ENCODE results near the gene ST6GALNAC3.

ST6GALNAC3 gene

DNA sequence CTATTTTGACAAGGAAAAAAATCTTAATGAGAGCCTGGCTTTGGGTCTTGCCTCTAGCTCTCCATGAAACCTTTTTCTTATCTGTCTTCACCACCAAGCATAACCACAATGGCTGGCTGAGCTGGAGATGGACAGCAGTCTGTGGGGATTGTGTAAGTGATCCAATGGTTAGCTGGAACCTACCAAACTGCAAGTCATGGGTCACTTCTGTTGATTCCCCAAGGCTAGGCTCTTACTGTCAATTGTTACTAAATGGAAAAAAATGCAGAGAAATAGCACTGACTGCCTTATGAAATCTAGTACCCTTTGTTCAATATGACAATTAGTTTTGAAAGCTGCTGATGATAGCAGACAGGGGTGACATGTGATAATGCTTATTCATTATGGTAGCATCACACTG is 359.0 kb downstream of the ST6GALNAC3 start:
- DNase-seq (ENCODE audit: low read depth) = no peak

DNA sequence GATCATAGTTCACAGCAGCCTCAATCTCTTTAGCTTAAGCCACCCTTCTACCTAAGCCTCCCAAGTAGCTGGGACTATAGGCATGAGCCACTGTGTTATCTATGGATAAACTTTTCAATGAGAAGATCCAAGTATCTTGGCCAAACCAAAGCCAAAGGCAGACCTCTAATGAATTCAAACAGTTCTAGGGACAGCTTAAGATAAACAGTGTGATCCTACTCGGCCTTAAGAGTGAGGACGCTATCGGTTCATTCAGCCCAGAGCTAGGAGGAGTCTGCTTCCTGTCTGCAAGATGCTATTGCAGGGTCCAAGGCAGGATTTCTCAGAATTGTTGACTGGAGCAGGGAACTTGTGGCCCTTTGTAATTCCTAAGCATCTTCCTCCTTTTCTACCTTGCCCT is 368.7 kb downstream of the ST6GALNAC3 start:
- DNase-seq (ENCODE audit: low read depth) = no peak

DNA sequence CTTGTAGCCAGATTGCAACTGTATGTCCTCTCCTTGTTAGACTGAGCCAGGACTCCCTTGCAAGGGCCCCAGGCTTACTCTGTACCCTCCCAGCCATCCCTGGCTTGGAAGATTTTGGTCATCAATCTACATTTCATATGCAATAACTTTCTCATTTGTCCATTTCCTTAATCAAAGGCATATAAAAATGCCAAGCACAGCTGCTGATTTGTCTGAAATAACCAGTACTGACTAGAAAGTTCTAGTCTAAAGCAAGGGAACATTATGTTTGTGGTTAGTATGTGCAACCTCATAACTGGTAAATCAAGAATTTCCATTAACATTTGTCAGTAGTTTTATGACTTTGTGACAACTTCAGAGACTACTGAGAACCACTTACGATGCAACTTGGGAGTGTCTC is 370.2 kb downstream of the ST6GALNAC3 start:
- DNase-seq (ENCODE audit: low read depth) = no peak

DNA sequence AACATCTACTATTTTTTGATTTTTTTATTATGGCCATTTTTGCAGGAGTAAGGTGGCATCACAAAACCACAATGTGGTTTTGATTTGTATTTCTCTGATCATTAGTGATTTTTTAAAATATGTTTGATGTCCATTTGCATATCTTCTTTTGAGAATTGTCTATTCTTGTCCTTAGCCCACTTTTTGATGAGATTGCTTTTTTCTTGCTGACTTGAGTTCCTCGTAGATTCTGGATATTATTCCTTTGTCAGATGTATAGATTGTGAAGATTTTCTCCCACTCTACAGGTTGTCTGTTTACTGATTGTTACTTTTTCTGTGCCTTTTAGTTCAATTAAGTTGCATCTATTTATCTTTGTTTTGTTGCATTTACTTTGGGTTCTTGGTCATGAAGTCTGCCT is 375.7 kb downstream of the ST6GALNAC3 start:
- no peak for DNase-seq (ENCODE audit: low read depth)

DNA sequence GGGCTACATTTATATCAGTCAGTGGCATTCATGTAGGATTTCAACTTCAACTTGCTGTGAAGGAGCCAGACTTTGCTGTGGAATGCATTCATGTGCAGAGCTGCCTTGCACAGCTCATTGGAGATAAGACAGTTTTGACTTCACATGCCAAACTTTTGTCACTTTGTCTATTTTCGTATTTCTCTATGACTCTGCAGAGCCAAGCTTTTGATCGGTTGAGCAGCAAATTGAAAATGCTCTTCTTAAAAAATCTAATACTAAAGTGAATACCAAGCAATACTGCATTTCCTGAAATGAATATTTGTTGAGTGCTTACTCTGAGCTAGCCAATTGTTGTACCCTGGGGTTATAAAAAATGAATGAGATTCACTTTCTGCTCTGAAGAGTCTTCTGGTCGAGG is 388.7 kb downstream of the ST6GALNAC3 start:
- DNase-seq (ENCODE audit: low read depth) = no peak

DNA sequence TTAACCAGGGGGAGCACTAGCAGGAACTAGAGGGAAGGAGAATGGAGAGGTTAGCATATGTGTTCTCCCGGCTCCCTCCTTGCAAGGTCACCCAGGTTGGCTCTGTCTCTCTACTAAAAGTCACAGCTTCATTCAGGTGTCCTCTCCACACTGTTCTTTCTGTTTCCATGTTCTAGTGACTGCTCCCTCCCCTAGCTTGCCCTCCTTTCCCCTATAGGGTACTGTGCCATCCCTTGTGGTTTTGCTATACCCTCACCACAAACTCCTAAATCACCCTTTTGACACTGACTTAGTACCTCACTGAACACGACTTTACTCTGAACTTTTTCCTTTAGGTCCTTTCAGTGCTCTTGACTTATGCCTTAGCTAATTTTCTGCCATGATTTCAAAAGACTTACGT is 389.3 kb downstream of the ST6GALNAC3 start:
- DNase-seq (ENCODE audit: low read depth) = no peak

DNA sequence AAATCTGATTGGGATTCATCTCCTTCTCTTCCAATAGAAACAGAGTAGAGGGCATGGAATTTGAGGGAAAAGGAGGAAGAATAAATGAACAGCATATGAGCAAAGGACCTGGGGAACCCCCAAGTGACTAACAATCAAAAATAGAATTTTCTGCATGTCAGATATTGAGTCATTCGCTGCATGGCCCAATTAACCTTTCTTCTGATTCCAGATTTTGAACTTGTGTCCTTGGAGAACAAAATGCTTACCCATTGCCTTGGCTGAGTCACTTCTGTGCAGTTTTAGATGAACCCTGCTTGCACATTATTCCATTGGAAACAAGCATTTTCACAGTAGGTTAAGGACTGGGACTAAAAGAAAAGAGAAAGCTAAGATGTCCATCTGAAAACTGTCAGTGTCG is 390.5 kb downstream of the ST6GALNAC3 start:
- no peak for DNase-seq (ENCODE audit: low read depth)

DNA sequence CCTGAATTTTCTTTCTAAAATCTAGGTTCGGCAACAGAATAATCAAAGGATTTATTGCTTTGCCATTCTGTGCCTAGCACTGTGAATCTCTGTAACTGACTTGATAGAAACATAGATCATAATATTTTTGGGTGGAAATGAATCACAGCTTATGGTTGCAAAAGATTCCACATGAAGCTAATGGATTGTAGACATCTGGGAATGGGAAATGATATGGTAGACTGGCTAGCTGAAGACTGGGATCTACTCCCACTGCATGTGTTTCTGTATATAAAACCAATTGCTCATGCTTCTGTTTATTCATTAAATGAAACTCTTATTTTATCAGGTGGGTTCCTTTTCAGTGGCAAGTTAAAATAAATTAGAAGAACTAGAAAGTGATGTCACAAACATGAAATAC is 395.6 kb downstream of the ST6GALNAC3 start:
- no peak for DNase-seq (ENCODE audit: low read depth)

DNA sequence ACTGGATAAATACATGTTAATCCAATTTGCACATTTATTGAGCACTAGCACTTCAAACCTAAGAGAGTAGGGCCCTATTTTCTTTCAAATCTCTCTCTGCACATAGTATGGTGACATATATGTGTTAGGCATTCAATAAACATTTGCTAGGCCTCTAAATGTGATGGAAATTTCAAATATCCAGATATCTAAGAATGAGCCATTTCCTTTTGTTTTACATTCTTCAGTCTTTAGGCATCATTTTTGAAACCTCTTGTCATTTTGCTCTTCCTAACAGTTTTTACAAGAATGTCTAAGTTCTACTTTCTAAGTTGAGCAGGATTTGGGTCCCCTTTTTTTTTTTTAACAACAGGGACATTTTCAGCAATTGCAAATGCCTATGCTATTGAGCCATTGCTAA is 397.0 kb downstream of the ST6GALNAC3 start:
- DNase-seq (ENCODE audit: low read depth) = no peak

DNA sequence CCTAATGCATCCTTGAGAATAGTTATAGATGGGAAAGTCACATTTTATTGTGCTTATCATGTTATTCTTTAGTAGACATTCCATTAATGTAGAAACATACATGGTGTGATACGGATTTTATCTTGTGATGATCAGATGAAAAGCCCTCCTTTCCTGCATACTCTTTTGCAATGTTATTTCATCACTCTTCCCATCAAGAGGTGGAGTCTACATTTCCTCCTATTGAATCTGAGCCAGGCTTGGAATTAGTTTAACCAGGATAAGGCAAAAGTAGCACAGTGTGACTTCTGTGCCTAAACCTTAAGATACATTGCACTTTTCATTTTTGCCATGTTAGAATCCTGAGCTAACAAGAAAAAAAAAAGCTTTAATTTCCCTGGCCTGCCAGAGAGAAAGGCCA is 399.0 kb downstream of the ST6GALNAC3 start:
- no peak for DNase-seq (ENCODE audit: low read depth)

DNA sequence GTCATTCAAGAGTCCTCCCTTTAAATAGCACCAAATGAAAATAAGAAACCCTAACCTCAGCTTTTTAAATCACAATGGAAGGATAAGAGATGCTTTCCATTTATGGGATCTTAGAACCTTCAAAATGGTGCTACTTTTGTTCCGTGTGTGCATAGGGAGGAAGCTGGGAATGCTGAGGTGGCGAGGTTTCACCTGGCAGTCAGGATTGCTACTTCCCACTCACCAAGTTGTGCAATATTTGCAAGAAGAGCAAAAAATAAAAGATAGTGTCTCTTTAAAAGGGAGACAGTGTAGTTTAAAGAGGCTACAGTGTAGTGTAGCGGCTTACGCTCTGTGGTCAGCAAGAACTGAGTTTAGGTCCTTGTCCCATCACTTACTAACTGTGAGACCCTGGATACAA is 400.4 kb downstream of the ST6GALNAC3 start:
- DNase-seq (ENCODE audit: low read depth) = no peak

DNA sequence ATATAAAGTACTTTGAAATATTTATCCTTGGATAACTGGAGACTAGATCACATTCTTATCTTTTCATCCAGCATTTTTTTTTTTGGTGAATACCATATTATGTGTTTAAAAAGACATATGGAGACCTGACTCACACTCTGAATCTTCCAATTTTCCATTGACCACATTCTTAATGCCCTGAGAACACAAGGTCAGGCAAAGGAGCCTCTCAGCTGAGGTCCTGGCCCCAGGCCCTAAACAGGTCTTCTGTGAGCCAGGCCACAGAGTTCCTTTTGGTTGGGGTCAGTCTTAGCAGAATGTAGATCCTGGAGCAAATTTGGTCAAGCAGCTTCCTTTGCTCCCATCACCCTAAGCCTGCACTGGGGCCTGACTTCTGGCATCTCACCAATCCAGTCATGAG is 402.6 kb downstream of the ST6GALNAC3 start:
- DNase-seq (ENCODE audit: low read depth) = no peak

DNA sequence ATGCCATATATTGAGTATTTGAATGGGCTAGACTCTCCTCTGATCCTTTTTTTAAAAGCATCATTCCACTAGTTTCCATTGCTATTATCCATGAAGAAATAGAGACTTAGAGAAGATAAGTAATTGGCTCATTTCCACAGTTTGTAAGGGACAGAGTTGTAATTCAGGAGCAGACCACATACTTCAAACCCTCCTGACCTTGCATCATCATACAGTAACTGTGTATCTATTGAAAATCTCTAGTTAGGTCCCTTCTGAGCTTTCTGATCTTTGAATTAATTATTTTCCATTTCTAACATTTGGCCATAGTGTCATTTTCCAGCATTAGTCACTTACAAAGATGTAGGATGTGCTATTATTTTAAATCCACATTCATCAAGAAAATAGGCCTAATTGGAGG is 406.3 kb downstream of the ST6GALNAC3 start:
- no peak for DNase-seq (ENCODE audit: low read depth)

DNA sequence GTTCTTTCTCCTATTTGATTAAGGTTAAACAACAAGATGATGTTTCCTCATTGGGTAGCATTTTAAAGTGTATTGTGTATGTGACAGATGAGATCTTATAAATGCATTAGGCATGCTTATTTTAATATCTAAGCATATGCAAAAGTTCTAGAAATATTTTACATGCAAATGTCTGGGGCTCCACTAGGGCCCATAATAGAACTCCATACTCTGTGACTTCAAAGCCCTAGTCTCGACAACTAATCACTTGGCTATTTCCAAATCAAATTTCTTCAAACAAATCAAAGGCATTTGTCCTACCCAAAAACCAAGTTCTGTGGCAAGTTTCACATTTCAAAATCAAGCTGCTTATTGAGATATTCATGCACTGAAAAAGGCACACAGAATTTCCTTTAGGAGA is 407.1 kb downstream of the ST6GALNAC3 start:
- no peak for DNase-seq (ENCODE audit: low read depth)

DNA sequence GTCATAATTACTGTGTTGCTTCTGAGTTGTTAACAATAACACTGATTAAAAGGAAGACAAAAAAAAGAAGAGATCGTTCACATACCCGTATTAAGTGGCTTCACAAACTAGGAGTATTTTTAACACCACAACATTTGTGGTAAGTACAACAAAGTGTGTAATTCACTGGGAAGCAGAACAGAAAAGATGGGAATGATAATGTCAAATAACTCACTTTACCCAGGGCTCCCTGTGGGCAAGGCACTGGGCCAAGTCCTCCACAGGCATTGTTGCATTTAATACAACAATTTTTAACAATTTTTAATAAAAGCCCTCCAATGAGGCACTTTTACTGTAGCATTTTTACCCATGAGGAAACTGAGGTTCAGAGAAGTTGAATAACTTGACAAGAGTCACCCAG is 407.7 kb downstream of the ST6GALNAC3 start:
- DNase-seq (ENCODE audit: low read depth) = no peak

DNA sequence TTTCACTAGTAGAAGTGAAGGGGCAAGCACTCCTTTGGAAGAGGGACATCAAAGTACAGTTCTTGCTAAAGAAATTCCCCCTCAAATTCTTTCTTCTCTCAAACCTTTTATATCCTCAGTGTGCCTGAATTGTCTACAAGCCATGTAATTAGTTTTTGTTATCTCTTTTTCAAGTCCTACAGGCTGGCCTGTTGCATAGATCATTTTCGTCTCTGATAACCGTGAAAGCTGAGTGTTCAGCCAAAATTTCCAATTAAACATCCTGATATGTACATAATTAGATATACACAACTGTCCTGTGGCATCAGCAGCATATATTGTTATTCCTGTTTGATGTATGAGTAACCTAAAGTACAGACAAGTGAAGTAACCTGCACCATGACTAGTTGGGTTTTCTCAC is 417.2 kb downstream of the ST6GALNAC3 start:
- no peak for DNase-seq (ENCODE audit: low read depth)

DNA sequence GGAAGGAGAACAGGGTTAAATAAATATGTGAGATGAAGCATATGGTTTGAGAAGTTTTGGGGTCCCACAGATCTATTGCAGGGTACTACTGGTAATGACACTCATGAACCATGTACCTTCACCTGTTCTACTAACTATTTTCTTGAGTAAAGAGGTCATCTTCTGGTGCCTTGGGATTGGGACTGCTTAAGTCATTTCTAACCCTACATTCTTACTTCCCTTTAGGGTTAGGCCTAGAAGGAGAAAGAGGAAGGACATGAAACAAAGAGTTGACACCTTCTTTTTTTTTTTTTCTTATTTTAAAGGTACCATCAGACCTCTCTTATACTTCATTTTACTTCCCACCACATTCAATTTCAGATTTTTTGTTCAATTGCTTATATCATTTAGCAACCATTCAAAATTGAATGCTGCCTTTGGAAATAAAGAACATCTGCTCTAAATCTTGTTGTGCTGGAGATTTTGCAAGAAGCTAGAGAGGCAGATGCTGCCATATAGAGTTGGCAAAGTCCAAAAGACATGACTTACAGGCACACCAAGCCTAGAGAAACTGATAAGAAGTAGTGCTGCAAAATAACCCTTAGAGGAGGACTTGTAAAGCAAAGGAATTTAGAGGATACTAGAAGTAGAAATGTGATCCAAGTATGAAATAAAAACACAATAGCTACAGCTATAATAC is 418.3 kb downstream of the ST6GALNAC3 start:
- DNase-seq (ENCODE audit: low read depth) = no peak

DNA sequence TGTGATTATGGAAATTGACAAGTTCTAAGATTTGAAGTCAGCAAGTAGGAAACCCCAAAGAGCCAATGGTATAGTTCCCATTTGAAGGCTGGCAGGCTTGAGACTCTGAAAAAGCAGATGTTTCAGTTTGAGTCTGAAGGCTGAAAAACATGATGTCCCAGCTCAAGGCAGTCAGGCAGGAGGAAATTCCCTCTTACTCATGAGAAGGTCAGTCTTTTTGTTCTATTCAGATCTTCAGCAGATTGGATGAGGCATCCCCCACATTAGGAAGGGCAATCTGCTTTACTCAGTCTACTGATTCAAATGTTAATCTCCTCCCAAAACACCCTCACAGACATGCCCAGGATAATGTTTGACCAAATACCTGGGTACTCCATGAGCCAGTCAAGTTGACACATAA is 420.3 kb downstream of the ST6GALNAC3 start:
- DNase-seq (ENCODE audit: low read depth) = peak; percentile 1

DNA sequence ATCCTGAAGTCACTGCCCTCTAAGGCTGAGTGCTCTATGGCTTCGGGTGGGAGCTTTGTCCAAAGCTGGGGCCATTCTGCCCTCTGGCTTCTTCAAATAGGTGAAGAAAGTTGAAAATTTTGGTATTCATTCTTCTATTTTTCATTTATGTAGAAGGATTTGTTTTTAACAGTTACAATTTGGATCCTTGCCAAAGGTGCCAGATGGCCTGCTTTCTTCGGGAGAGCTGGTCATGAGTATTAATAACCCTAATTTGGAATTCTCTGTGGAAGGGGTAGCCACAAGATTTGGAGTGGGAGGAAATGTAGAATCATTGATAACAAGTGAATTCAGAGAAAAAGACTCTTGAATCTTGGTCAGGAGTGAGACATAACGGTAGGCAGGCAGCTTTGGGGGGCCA is 422.3 kb downstream of the ST6GALNAC3 start:
- no peak for DNase-seq (ENCODE audit: low read depth)

DNA sequence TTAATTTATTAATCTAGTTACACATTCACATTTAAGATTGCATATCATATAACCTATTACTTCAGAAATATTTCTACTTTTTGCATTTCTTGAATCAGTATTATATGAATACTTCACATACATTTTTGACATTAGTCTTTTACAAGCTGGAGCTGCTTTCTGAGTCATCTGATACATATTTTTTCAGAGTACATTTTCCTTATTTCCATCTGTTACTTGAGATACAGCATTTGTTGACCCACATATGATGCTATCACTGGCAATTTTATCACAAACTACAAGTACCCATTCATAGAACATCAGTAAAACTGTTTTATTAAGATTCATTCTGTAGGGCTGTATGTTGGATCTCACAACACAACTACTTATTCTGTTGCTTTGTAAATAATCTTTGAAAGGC is 425.6 kb downstream of the ST6GALNAC3 start:
- DNase-seq (ENCODE audit: low read depth) = no peak

DNA sequence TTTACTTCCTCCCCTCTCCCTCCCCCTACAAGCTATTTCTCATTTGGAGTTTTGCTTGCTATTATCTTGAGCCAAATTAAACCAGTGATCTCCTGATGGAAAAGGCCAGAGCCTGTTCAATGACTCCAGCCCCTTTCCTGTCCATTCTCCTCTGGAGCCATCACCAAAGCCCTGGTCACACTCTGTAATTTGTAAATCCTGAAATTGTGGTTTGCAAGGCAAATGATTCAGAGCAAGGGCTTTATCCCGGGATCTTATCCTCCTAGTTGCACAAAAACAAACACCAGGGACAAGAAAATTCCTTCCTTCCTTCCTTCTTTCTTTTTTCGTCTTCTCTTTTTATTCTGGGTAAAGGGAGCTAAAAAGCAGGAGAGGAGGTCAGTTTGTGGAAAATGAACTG is 426.6 kb downstream of the ST6GALNAC3 start:
- DNase-seq (ENCODE audit: low read depth) = no peak

DNA sequence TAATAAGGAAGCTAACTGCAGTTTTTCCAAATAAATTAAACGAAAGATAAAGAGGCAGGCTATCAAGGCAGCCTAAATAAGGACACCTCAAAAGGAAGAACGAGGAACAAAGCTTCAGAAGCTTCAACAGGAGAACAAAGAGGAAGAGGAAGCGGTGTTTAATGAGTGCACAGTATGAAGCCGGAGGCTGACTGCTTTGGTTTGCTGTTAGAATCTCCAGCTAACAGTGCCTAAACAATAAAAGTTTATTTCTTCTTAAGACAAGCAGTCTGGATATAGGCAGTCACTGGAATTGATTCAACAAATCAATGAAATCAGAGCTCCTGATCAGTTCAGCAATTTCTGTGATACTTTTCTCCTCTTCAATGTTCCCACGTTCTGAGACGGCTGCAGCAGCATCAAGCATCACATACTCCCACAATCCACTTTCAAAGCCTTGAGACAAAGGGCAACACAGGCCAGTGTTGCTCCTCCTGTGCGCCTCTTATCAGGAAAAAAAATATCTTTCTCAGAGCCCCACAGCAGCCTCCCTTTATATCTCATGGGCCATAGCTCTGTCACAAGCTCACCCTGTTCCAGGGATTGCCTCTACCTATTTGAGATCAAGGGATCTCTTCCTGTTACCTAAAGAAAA is 427.2 kb downstream of the ST6GALNAC3 start:
- DNase-seq (ENCODE audit: low read depth) = no peak

DNA sequence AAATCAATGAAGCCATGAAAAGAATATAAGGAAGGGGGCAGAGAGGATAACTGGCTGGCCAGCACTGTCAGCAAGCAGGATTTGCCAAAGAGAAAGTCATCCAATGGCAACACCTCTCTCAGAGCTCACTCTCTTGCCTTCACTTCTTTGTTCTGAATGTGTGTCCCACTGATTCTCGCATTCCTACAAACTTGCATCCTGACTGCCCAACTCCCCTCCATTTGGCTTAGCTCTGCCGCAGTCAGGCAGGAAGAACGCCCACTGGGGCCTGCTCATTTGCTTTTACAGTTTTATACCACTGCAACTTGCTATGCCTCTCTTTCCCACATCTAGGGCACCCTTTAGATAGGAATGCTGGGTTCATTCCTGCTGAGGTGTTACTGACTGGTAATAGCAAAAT is 428.6 kb downstream of the ST6GALNAC3 start:
- DNase-seq (ENCODE audit: low read depth) = no peak

DNA sequence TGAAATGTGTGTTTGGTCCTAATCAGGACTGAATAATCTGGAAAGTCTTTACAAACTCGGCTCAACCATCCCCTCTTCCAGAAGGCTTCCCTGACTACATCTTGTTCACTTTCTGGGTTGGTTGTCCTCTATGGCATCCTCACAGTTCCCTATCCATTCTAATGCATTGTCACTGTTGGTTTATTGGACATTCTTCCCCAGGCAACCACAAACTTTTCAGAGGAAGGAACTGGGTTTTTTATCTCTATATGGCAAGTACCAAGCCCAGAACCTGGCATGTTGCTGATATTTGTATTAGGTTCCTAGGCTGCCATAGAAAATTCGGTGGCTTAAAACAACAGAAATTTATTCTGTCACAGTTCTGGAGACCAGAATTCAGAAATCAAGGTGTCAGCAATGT is 429.2 kb downstream of the ST6GALNAC3 start:
- no peak for DNase-seq (ENCODE audit: low read depth)
